Esophagus squamous epithelium (tissue), 4 donors: ENCODE results near the gene LRBA.

Experiments
- POLR2A ChIP-seq, 4 donors: fragments of 450-650 bp; IDR thresholded peaks; one replicate each; pipeline ENCODE4 v1.6.1; 2017; ENCODE audit warnings: antibody characterized with exemption in 4 of 4, mild to moderate bottlenecking in 4 of 4, moderate library complexity in 3 of 4
- TF ChIP-seq, protein P1 (sequence below), 6 experiments: fragments of 450-650 bp in 4 of 6; fragments of 200-600 bp in 2 of 6; sonication (generic) in 2 of 6; IDR thresholded peaks; one replicate each; pipeline ENCODE4 v1.5.1; 2016 to 2019; ENCODE audit warnings: antibody characterized with exemption in 6 of 6, mild to moderate bottlenecking in 4 of 6, moderate library complexity in 4 of 6

DNA sequence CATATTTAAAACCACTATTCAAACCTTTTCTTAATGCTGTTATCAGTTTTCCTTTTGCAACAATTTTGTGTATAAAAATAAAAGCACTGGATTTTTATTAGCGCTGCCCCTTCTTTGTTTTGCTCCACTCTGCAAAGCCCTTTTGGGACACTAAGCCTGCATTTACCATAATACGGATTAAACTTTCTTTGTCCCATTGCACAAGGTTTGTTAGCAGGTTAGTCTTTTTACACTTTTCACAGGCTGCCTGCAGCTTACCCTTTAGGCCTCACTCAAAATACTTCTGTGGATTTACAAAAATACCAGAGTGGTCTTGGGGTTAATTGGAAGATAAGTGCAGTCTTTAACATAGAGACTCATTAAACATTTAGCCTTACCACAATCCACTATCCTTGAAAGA is 468.8 kb downstream of the LRBA start:
- no peak for TF ChIP-seq POLR2A (IDR thresholded peaks at IDR 0.05)
- TF ChIP-seq, protein P1, sequence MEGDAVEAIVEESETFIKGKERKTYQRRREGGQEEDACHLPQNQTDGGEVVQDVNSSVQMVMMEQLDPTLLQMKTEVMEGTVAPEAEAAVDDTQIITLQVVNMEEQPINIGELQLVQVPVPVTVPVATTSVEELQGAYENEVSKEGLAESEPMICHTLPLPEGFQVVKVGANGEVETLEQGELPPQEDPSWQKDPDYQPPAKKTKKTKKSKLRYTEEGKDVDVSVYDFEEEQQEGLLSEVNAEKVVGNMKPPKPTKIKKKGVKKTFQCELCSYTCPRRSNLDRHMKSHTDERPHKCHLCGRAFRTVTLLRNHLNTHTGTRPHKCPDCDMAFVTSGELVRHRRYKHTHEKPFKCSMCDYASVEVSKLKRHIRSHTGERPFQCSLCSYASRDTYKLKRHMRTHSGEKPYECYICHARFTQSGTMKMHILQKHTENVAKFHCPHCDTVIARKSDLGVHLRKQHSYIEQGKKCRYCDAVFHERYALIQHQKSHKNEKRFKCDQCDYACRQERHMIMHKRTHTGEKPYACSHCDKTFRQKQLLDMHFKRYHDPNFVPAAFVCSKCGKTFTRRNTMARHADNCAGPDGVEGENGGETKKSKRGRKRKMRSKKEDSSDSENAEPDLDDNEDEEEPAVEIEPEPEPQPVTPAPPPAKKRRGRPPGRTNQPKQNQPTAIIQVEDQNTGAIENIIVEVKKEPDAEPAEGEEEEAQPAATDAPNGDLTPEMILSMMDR (IDR thresholded peaks at IDR 0.05) = no peak
